ENCODE data around the gene COL4A1. TPM values are rescaled to one million over a fixed set of nuclear protein-coding genes. Genes with fewer than 3 reads are reported as not detected.

COL4A1 gene
- total RNA-seq, 2 donors from 2014 or later = 27.0 to 97.0 TPM

- H3K9ac ChIP-seq (ENCODE audit: low read depth in 2 of 2, low read length in 2 of 2) = no peak overlapping the region
- H3K36me3 ChIP-seq = no peaks in the 10 kb centered on the region
- no peak for TF ChIP-seq CTCF (IDR thresholded peaks at IDR 0.05)
- DNase-seq = no peak
- H3K9me3 ChIP-seq = no peaks in the 10 kb centered on the region
- intact Hi-C loops (cut with DNase I) = no loop called here
- no peaks in the 10 kb centered on the region for H3K27me3 ChIP-seq
- no peaks in the 10 kb centered on the region for H3K4me1 ChIP-seq
- no peak overlapping the region for H3K27ac ChIP-seq
- H3K4me3 ChIP-seq = no peak overlapping the region
These were observed 62.0 kb downstream of the COL4A1 start for GRCh38 chr13:110244976-110245375.

GRCh38 chr13:110244071-110244830, 62.7 kb downstream of the COL4A1 start:
- TF ChIP-seq CTCF (IDR thresholded peaks at IDR 0.05) = no peak
- H3K27ac ChIP-seq = no peak overlapping the region
- DNase-seq = no peak

GRCh38 chr13:110242615-110243014, 64.3 kb downstream of the COL4A1 start:
- no peak for TF ChIP-seq CTCF (IDR thresholded peaks at IDR 0.05)
- no peaks in the 10 kb centered on the region for H3K27me3 ChIP-seq
- H3K36me3 ChIP-seq = no peaks in the 10 kb centered on the region
- no peak overlapping the region for H3K9ac ChIP-seq (ENCODE audit: low read depth in 2 of 2, low read length in 2 of 2)
- no peaks in the 10 kb centered on the region for H3K9me3 ChIP-seq
- intact Hi-C loops (cut with DNase I) = no loop called here
- no peaks in the 10 kb centered on the region for H3K4me1 ChIP-seq
- no peak overlapping the region for H3K27ac ChIP-seq
- no peak for DNase-seq
- H3K4me3 ChIP-seq = no peak overlapping the region

More at GRCh38 chr13:110244071-110244830, 62.7 kb downstream of the COL4A1 start:
- H3K9me3 ChIP-seq = no peaks in the 10 kb centered on the region
- intact Hi-C loops (cut with DNase I) = no loop called here
- H3K4me3 ChIP-seq = no peak overlapping the region
- H3K36me3 ChIP-seq = no peaks in the 10 kb centered on the region
- H3K9ac ChIP-seq (ENCODE audit: low read depth in 2 of 2, low read length in 2 of 2) = no peak overlapping the region
- no peaks in the 10 kb centered on the region for H3K27me3 ChIP-seq
- no peaks in the 10 kb centered on the region for H3K4me1 ChIP-seq

- Histone ChIP-seq H3K27ac (no peak overlapping the region), H3K4me1 (no peaks in the 10 kb centered on the region), H3K9me3 (no peaks in the 10 kb centered on the region), H3K4me3 (no peak overlapping the region), H3K36me3 (no peaks in the 10 kb centered on the region), H3K27me3 (no peaks in the 10 kb centered on the region), H3K9ac (ENCODE audit: low read depth in 2 of 2, low read length in 2 of 2) (no peak overlapping the region)
- no peak for TF ChIP-seq CTCF (IDR thresholded peaks at IDR 0.05)
- intact Hi-C loops (cut with DNase I) = no loop called here
- DNase-seq = no peak
These were observed 66.0 kb downstream of the COL4A1 start for GRCh38 chr13:110240943-110241342.

- intact Hi-C loops (cut with DNase I) = no loop called here
- Histone ChIP-seq H3K27me3 (no peaks in the 10 kb centered on the region), H3K4me1 (no peaks in the 10 kb centered on the region), H3K4me3 (no peak overlapping the region), H3K36me3 (no peaks in the 10 kb centered on the region), H3K27ac (no peak overlapping the region), H3K9me3 (no peaks in the 10 kb centered on the region), H3K9ac (ENCODE audit: low read depth in 2 of 2, low read length in 2 of 2) (no peak overlapping the region)
- no peak for DNase-seq
- TF ChIP-seq CTCF (IDR thresholded peaks at IDR 0.05) = no peak
These were observed 66.6 kb downstream of the COL4A1 start for GRCh38 chr13:110240352-110240751.

Measured in colonic mucosa (tissue), 4 donors.